ENCODE measurements around the gene PARD3B. TPM values are rescaled to one million over a fixed set of nuclear protein-coding genes. Genes with fewer than 3 reads are reported as not detected.
A peak's percentile ranks its signal among the peaks of the same experiment; 100 is the strongest.

PARD3B gene
- total and polyA plus RNA-seq, 2 of the 4 experiments (the other 2 are of a cell fraction), result 3.3 to 15.6 TPM

DNA sequence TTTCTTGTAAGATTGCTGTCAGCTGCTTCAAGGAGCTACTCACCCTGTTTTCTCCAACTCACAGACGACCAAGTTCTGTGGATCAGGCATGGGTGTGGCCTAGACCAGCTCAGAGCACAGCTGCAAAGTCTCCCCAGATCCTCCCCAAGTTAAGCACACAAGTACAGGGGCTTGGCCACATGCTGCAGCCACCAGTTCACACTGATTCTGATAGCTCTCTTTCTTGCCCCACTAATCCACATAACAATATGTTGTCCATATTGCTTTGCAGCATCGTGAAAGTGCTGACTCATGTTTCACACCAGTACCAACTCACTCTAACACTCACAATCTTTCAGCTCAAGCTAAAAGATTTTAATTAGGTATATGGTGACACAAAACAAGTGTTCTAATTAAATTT is 437.0 kb downstream of the PARD3B start:
- Histone ChIP-seq H3K9ac (ENCODE audit: low read depth, low read length) (no peak overlapping the region), H3K79me1 (ENCODE audit: low read depth in 1 of 2, low read length in 2 of 2) (peaks cover 3% of the 10 kb centered on the region in 2 experiments; a peak in 1 of 4 replicates)

More for the DNA sequence above, 437.0 kb downstream of the PARD3B start:
- peak overlapping the region; percentile 73; the same call in 1 of the 2 replicates for H4K5ac ChIP-seq (ENCODE audit: low read depth, low read length)
- H3K27me3 ChIP-seq (ENCODE audit: control insufficient read depth, insufficient read depth, low read length), result no peaks in the 10 kb centered on the region
- in situ Hi-C loops (cut with MboI; ENCODE audit: low sequenced_read_pairs) (no loop called here), dilution Hi-C loops (cut with HindIII; ENCODE audit: low sequenced_read_pairs, unreplicated experiment) (no loop called here), intact Hi-C loops (cut with micrococcal nuclease) (no loop called here)
- H2AK9ac ChIP-seq (replicated peaks; ENCODE audit: low read depth, low read length, poor library complexity), result no peak overlapping the region
- H3K4me2 ChIP-seq (ENCODE audit: low read depth, low read length), result peak overlapping the region; percentile 34; the same call in 1 of the 2 replicates
- no TSS peak for BruUV-seq (replicated peaks)
- H2AK5ac ChIP-seq (ENCODE audit: low read depth, low read length), result no peak overlapping the region
- peaks cover 3% of the 10 kb centered on the region; the same call in 1 of the 2 replicates for H3K4me1 ChIP-seq (ENCODE audit: control insufficient read depth, insufficient read depth, low read length)
- TF ChIP-seq MAFK (IDR thresholded peaks at IDR 0.05; ENCODE audit: low read depth, low read length) (peak; percentile 94), FOS (IDR thresholded peaks at IDR 0.05; ENCODE audit: low read depth, low read length) (no peak), NFE2L2 (IDR thresholded peaks at IDR 0.05; ENCODE audit: low read depth, low read length) (peak; percentile 93)
- no peak overlapping the region for H4K91ac ChIP-seq (ENCODE audit: insufficient read depth, low read depth, low read length)
- H2BK120ac ChIP-seq (ENCODE audit: low read depth, low read length), result no peak overlapping the region; the same call in 1 of the 2 replicates
- 0 out of 2 replicates have a peak overlapping the region, but pooled peaks have one; percentile 5 for H3K14ac ChIP-seq (replicated peaks; ENCODE audit: low read depth, low read length)
- peak overlapping the region; percentile 6 for H2AFZ ChIP-seq (replicated peaks; ENCODE audit: low read length, poor library complexity)
- peak overlapping the region; percentile 13 for H3K4ac ChIP-seq (ENCODE audit: low read depth, low read length)
- H3K27ac ChIP-seq (ENCODE audit: insufficient read depth, low read length), result peak overlapping the region; percentile 2; the same call in 1 of the 2 replicates
- H3K18ac ChIP-seq (ENCODE audit: low read depth, low read length), result 0 out of 2 replicates have a peak overlapping the region, but pooled peaks have one; percentile 24
- no peak overlapping the region for H3K23ac ChIP-seq (ENCODE audit: low read depth, low read length)
- no peak overlapping the region; the same call in 2 of the 3 replicates for H2BK15ac ChIP-seq (ENCODE audit: low read depth, low read length)
- DNase-seq, result peak; percentile 12
- H3K36me3 ChIP-seq (ENCODE audit: control insufficient read depth, insufficient read depth, low read length), result no peaks in the 10 kb centered on the region
- peak; percentile 77 for ATAC-seq (ENCODE audit: low read depth)
- H2BK20ac ChIP-seq (ENCODE audit: low read depth, low read length), result no peak overlapping the region
- H3K56ac ChIP-seq (ENCODE audit: extremely low read depth, insufficient read depth, low read length), result no peak overlapping the region
- H3K9me1 ChIP-seq (ENCODE audit: insufficient read depth, low read length), result no peaks in the 10 kb centered on the region
- CTCF ChIA-PET, result interaction anchor here (0.7 kb wide), 1 partner anchor 396 kb away, joined by 4 read pairs; no protein-coding TSS in a partner anchor
- H3K4me3 ChIP-seq (ENCODE audit: insufficient read depth, low read depth, low read length), result no peak overlapping the region
- POLR2A ChIA-PET (ENCODE audit: unreplicated experiment), result no interaction called here
- no CpG with 5 or more reads among the region's 2 CpGs for WGBS, 2 experiments (ENCODE audit: extremely low coverage in 2 of 2, insufficient read length in 1 of 2)
- no peaks in the 10 kb centered on the region for H4K20me1 ChIP-seq (ENCODE audit: insufficient read depth, low read length)
- peak overlapping the region in 1 of 2 experiments; percentile 68; a peak in 2 of 4 replicates for H4K8ac ChIP-seq (ENCODE audit: low read depth in 2 of 2, low read length in 2 of 2)
- H2BK5ac ChIP-seq (ENCODE audit: low read depth, low read length, poor library complexity, severe bottlenecking), result no peak overlapping the region
- H3K9me3 ChIP-seq (ENCODE audit: control insufficient read depth, insufficient read depth, low read length), result no peaks in the 10 kb centered on the region
